Neuronal stem cell (in vitro differentiated cells): ENCODE results near the gene MGAT4B.
"Not testable (repeated sequence)": the region's sequence is repeated elsewhere in the genome, so short reads cannot be mapped to it uniquely, and the experiment has no call there.

ENCODE experiments used
- DNase-seq: peaks from one replicate; pipeline ENCODE4 v3.0.0-alpha.2; 2013; ENCODE audit warnings: low spot score
- H2AFZ ChIP-seq: one replicate; pipeline ENCODE4 v1.6.1; 2013; ENCODE audit warnings: mild to moderate bottlenecking, low read length, inconsistent platforms
- H2AK5ac ChIP-seq: 2 replicates; pipeline ENCODE4 v1.6.1; 2013; ENCODE audit warnings: low read depth, mild to moderate bottlenecking, inconsistent platforms, low read length, moderate library complexity, mixed read lengths
- H2BK120ac ChIP-seq: 2 replicates; pipeline ENCODE4 v1.6.1; 2013; ENCODE audit warnings: low read depth, mild to moderate bottlenecking, inconsistent platforms, low read length, moderate library complexity, mixed read lengths
- H2BK12ac ChIP-seq: one replicate; pipeline ENCODE4 v1.6.1; 2013; ENCODE audit warnings: low read length, inconsistent platforms
- H2BK15ac ChIP-seq: 2 replicates; pipeline ENCODE4 v1.6.1; 2013; ENCODE audit warnings: mild to moderate bottlenecking, low read length, inconsistent platforms, mixed read lengths
- H2BK5ac ChIP-seq: one replicate; pipeline ENCODE4 v1.6.1; 2013; ENCODE audit warnings: inconsistent platforms, mild to moderate bottlenecking, low read length, moderate library complexity
- H3K14ac ChIP-seq: one replicate; pipeline ENCODE4 v1.6.1; 2013; ENCODE audit warnings: low read length, inconsistent platforms
- H3K18ac ChIP-seq: 2 replicates; pipeline ENCODE4 v1.6.1; 2013; ENCODE audit warnings: low read length, inconsistent platforms
- H3K23ac ChIP-seq: 2 replicates; pipeline ENCODE4 v1.6.1; 2013; ENCODE audit warnings: low read depth, mild to moderate bottlenecking, mixed read lengths, low read length, inconsistent platforms; ENCODE audit not compliant: poor library complexity
- H3K27ac ChIP-seq: replicated peaks from 3 replicates; pipeline ENCODE4 v1.5.1; 2013; ENCODE audit warnings: low read length, inconsistent platforms
- H3K27me3 ChIP-seq, 3 experiments: 2 replicates each; pipeline ENCODE4 v1.6.1; 2013; ENCODE audit warnings: low read length in 3 of 3, mild to moderate bottlenecking in 2 of 3, inconsistent platforms in 1 of 3, low read depth in 1 of 3, mixed read lengths in 1 of 3, moderate library complexity in 1 of 3; ENCODE audit not compliant: control insufficient read depth in 3 of 3, insufficient read depth in 3 of 3
- H3K36me3 ChIP-seq, 2 donors: replicated peaks in 1 of 2; 2 replicates each; pipeline ENCODE4 v1.6.1; 2013; ENCODE audit warnings: low read length in 2 of 2; ENCODE audit not compliant: control insufficient read depth in 2 of 2, insufficient read depth in 2 of 2
- H3K4ac ChIP-seq: 2 replicates; pipeline ENCODE4 v1.6.1; 2013; ENCODE audit warnings: inconsistent platforms, mild to moderate bottlenecking, low read length, moderate library complexity
- H3K4me1 ChIP-seq, 2 donors: 1 replicate in 1 of 2; 2 replicates in 1 of 2; pipeline ENCODE4 v1.6.1; 2013; ENCODE audit warnings: low read length in 2 of 2, low read depth in 1 of 2; ENCODE audit not compliant: control insufficient read depth in 2 of 2, insufficient read depth in 1 of 2
- H3K4me2 ChIP-seq: one replicate; pipeline ENCODE4 v1.6.1; 2013; ENCODE audit warnings: mild to moderate bottlenecking, low read length, inconsistent platforms; ENCODE audit not compliant: insufficient read depth, poor library complexity, severe bottlenecking
- H3K4me3 ChIP-seq, 2 donors: 2 replicates each; pipeline ENCODE4 v1.5.1; 2013; ENCODE audit warnings: low read length in 2 of 2, mild to moderate bottlenecking in 2 of 2, inconsistent platforms in 1 of 2, moderate library complexity in 1 of 2
- H3K79me1 ChIP-seq: one replicate; pipeline ENCODE4 v1.6.1; 2013; ENCODE audit warnings: low read depth, mild to moderate bottlenecking, inconsistent platforms, low read length, moderate library complexity
- H3K9ac ChIP-seq: one replicate; pipeline ENCODE4 v1.6.1; 2013; ENCODE audit warnings: mild to moderate bottlenecking, low read depth, low read length, inconsistent platforms; ENCODE audit not compliant: poor library complexity
- H3K9me3 ChIP-seq, 2 donors: replicated peaks in 1 of 2; 2 replicates each; pipeline versions ENCODE3 to v1.6.1; 2013; ENCODE audit warnings: low read length in 2 of 2, mild to moderate bottlenecking in 2 of 2, inconsistent platforms in 1 of 2, low read depth in 1 of 2, mixed read lengths in 1 of 2, moderate library complexity in 1 of 2; ENCODE audit not compliant: control insufficient read depth in 2 of 2, insufficient read depth in 1 of 2
- H4K8ac ChIP-seq: one replicate; pipeline ENCODE4 v1.6.1; 2013; ENCODE audit warnings: low read depth, mild to moderate bottlenecking, inconsistent platforms, low read length, moderate library complexity
- H4K91ac ChIP-seq: one replicate; pipeline ENCODE4 v1.6.1; 2013; ENCODE audit warnings: low read length, low read depth, mild to moderate bottlenecking, inconsistent platforms; ENCODE audit not compliant: poor library complexity
- WGBS, 2 donors: extraction: QIAGEN DNeasy Blood & Tissue Kit; methylation state at CpG; one replicate each; pipeline ENCODE4 v1.1.7; 2013; ENCODE audit warnings: missing lambda C conversion rate in 2 of 2, mixed read lengths in 1 of 2; ENCODE audit not compliant: insufficient read length in 2 of 2, insufficient replicate concordance in 1 of 2; ENCODE audit errors: extremely low coverage in 2 of 2; 5-methylcytosine and 5-hydroxymethylcytosine counted together

Gene MGAT4B

DNA sequence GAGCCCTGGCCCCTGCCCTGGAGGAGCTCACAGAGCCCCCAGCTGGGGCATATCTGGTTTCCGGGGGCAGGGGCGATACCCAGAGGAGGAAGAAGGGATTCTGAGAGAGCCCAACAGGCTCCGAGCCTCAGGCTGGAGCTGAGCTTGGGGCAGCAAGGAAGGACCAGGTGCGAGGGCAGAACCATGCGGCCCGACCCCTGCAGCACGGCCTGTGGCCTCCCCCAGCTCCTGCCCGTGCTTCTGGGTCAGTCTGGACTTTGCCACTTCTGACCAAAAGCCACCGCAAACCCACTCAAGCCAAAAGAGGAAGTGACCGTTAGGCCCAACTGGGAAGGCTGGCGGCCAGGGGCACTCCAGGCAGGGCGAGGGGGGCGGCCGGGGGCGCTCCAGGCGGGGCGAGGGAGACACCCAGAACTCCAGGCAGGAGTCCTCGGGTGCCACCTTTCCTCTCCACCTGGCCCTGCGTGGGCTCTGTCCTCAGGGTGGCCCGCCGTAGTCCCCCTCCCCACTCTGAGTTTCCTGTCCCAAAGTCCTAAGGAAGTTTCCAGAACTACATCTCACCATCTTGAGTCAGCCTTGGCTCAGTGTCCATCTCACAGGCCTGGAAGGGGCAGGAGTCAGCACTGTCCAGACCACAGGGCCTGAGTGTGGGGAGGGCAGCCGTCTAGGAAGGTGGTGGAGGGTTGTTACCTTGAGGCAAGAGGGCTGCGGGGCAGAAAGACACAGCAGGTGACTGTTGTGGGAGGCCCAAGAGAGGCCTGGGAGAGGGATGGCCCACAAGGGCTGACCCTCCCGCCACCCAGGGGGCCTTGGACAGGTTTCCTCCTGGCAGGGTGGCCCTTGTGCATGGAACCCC is 13.8 kb downstream of the MGAT4B start:
- H3K9ac ChIP-seq, result no peak overlapping the region
- H3K27ac ChIP-seq, result no peak overlapping the region
- H3K27me3 ChIP-seq, result peaks cover 0 to 8% (median 0%) of the 10 kb centered on the region in 3 experiments
- no CpG with 5 or more reads among the region's 24 CpGs for WGBS, 2 donors
- peaks cover 0 to 6% of the 10 kb centered on the region in 2 donors for H3K9me3 ChIP-seq
- H3K14ac ChIP-seq, result peak overlapping the region; percentile 56
- peaks cover 3 to 5% of the 10 kb centered on the region in 2 donors for H3K4me1 ChIP-seq
- H2BK12ac ChIP-seq, result no peak overlapping the region
- no peak for DNase-seq
- no peak overlapping the region for H3K4me3 ChIP-seq
- no peak overlapping the region for H4K91ac ChIP-seq
- H3K23ac ChIP-seq, result peak overlapping the region; percentile 73
- no peak overlapping the region for H2BK15ac ChIP-seq
- H4K8ac ChIP-seq, result peak overlapping the region; percentile 23
- H2BK5ac ChIP-seq, result peak overlapping the region; percentile 39
- peaks cover 2% of the 10 kb centered on the region for H3K79me1 ChIP-seq
- H3K36me3 ChIP-seq, result peaks cover 4 to 13% of the 10 kb centered on the region in 2 donors
- H3K4me2 ChIP-seq, result no peak overlapping the region
- H3K18ac ChIP-seq, result no peak overlapping the region
- no peak overlapping the region for H2BK120ac ChIP-seq
- H2AK5ac ChIP-seq, result peak overlapping the region; percentile 21
- no peak overlapping the region for H2AFZ ChIP-seq
- H3K4ac ChIP-seq, result no peak overlapping the region

GRCh38 chr5:179791881-179792611 is 14.6 kb downstream of the MGAT4B start:
- Histone ChIP-seq H3K27ac (no peak overlapping the region), H4K8ac (peak overlapping the region; percentile 3), H3K36me3 (peaks cover 1 to 5% of the 10 kb centered on the region in 2 donors), H3K14ac (peak overlapping the region; percentile 38), H2BK15ac (no peak overlapping the region), H3K27me3 (peaks cover 0 to 5% (median 0%) of the 10 kb centered on the region in 3 experiments), H3K18ac (no peak overlapping the region), H2BK12ac (no peak overlapping the region), H3K4me2 (no peak overlapping the region), H3K4me3 (no peak overlapping the region), H3K4ac (no peak overlapping the region), H2BK120ac (no peak overlapping the region), H3K23ac (peak overlapping the region; percentile 55), H2BK5ac (no peak overlapping the region), H4K91ac (no peak overlapping the region), H3K9me3 (peaks cover 0 to 5% of the 10 kb centered on the region in 2 donors), H2AK5ac (no peak overlapping the region), H2AFZ (no peak overlapping the region), H3K9ac (peak overlapping the region; percentile 21), H3K4me1 (peaks cover 3 to 5% of the 10 kb centered on the region in 2 donors), H3K79me1 (peaks cover 2% of the 10 kb centered on the region)
- no CpG with 5 or more reads among the region's 15 CpGs for WGBS, 2 donors
- no peak for DNase-seq

- not testable (repeated sequence) for H2BK15ac ChIP-seq, H3K23ac ChIP-seq, H4K8ac ChIP-seq, H3K18ac ChIP-seq, H3K4me1 ChIP-seq, H2BK120ac ChIP-seq, H3K4me2 ChIP-seq, H3K9ac ChIP-seq, H3K36me3 ChIP-seq, H3K9me3 ChIP-seq, H2AK5ac ChIP-seq, H2BK12ac ChIP-seq, H3K79me1 ChIP-seq, H3K27me3 ChIP-seq, H2BK5ac ChIP-seq, H2AFZ ChIP-seq, H3K4me3 ChIP-seq, H3K14ac ChIP-seq, H3K27ac ChIP-seq, H3K4ac ChIP-seq, H4K91ac ChIP-seq, DNase-seq
- no CpG with 5 or more reads among the region's 9 CpGs for WGBS, 2 donors
Observed at GRCh38 chr5:179789278-179789677, 17.4 kb downstream of the MGAT4B start.
